Left hindlimb (tissue), 1 donor: ENCODE measurements around the gene HMCN1.
"Not testable (repeated sequence)": the region's sequence is repeated elsewhere in the genome, so short reads cannot be mapped to it uniquely, and the experiment has no call there.

ENCODE experiments used
- DNase-seq: peaks from one replicate; pipeline ENCODE4 v3.0.0-alpha.2; 2018

The HMCN1 gene

GRCh38 chr1:185742403-185742802 lies 8.2 kb downstream of the HMCN1 start:
- no peak for DNase-seq

- DNase-seq: no peak
Observed at GRCh38 chr1:185745165-185745564, 11.0 kb downstream of the HMCN1 start.

GRCh38 chr1:185759061-185759460 lies 24.9 kb downstream of the HMCN1 start:
- DNase-seq: no peak

GRCh38 chr1:185761841-185762240 lies 27.6 kb downstream of the HMCN1 start:
- DNase-seq: no peak

- no peak for DNase-seq
Observed at GRCh38 chr1:185767508-185768120, 33.4 kb downstream of the HMCN1 start.

GRCh38 chr1:185768371-185768770 lies 34.2 kb downstream of the HMCN1 start:
- DNase-seq: no peak

GRCh38 chr1:185769136-185769535 lies 34.9 kb downstream of the HMCN1 start:
- DNase-seq: no peak

GRCh38 chr1:185774394-185774793 lies 40.2 kb downstream of the HMCN1 start:
- no peak for DNase-seq

- DNase-seq: no peak
Observed at GRCh38 chr1:185775501-185775900, 41.3 kb downstream of the HMCN1 start.

GRCh38 chr1:185776522-185776921 lies 42.3 kb downstream of the HMCN1 start:
- DNase-seq: no peak

- not testable (repeated sequence) for DNase-seq
Observed at GRCh38 chr1:185783860-185784259, 49.7 kb downstream of the HMCN1 start.

- DNase-seq: no peak
Observed at GRCh38 chr1:185785586-185785985, 51.4 kb downstream of the HMCN1 start.

GRCh38 chr1:185786524-185786923 lies 52.3 kb downstream of the HMCN1 start:
- DNase-seq: no peak

- DNase-seq: no peak
Observed at GRCh38 chr1:185787238-185787637, 53.0 kb downstream of the HMCN1 start.

GRCh38 chr1:185788386-185788785 lies 54.2 kb downstream of the HMCN1 start:
- no peak for DNase-seq

GRCh38 chr1:185789501-185790193 lies 55.5 kb downstream of the HMCN1 start:
- no peak for DNase-seq

GRCh38 chr1:185790194-185790735 lies 56.1 kb downstream of the HMCN1 start:
- DNase-seq: no peak

GRCh38 chr1:185792040-185792439 lies 57.8 kb downstream of the HMCN1 start:
- DNase-seq: no peak

- not testable (repeated sequence) for DNase-seq
Observed at GRCh38 chr1:185794495-185794894, 60.3 kb downstream of the HMCN1 start.

- DNase-seq: no peak
Observed at GRCh38 chr1:185795181-185795580, 61.0 kb downstream of the HMCN1 start.

- DNase-seq: no peak
Observed at GRCh38 chr1:185798505-185798904, 64.3 kb downstream of the HMCN1 start.

GRCh38 chr1:185803241-185803640 lies 69.0 kb downstream of the HMCN1 start:
- no peak for DNase-seq

- no peak for DNase-seq
Observed at GRCh38 chr1:185804206-185804605, 70.0 kb downstream of the HMCN1 start.

- DNase-seq: no peak
Observed at GRCh38 chr1:185804608-185805007, 70.4 kb downstream of the HMCN1 start.

- DNase-seq: no peak
Observed at GRCh38 chr1:185807275-185807674, 73.1 kb downstream of the HMCN1 start.
